ENCODE data around the gene BMP6. TPM values are rescaled to one million over a fixed set of nuclear protein-coding genes. Genes with fewer than 3 reads are reported as not detected.

The BMP6 gene
- total and polyA plus RNA-seq, 2 experiments from 2014 or later, result 0.84 to 2.8 TPM

- TF ChIP-seq ZNF462 (CRISPR knock-in tag; IDR thresholded peaks at IDR 0.05) (no peak), CREB1 (CRISPR knock-in tag; IDR thresholded peaks at IDR 0.05; ENCODE audit: low read depth) (no peak), CTCF (conservative IDR thresholded peaks at IDR 0.05; ENCODE audit: low read depth in 2 of 2) (no peak)
- TF ChIP-seq, protein P1, sequence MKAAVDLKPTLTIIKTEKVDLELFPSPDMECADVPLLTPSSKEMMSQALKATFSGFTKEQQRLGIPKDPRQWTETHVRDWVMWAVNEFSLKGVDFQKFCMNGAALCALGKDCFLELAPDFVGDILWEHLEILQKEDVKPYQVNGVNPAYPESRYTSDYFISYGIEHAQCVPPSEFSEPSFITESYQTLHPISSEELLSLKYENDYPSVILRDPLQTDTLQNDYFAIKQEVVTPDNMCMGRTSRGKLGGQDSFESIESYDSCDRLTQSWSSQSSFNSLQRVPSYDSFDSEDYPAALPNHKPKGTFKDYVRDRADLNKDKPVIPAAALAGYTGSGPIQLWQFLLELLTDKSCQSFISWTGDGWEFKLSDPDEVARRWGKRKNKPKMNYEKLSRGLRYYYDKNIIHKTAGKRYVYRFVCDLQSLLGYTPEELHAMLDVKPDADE (IDR thresholded peaks at IDR 0.05), result no peak
Measured at GRCh38 chr6:7777074-7777473, 51.2 kb downstream of the BMP6 start (continued).

DNA sequence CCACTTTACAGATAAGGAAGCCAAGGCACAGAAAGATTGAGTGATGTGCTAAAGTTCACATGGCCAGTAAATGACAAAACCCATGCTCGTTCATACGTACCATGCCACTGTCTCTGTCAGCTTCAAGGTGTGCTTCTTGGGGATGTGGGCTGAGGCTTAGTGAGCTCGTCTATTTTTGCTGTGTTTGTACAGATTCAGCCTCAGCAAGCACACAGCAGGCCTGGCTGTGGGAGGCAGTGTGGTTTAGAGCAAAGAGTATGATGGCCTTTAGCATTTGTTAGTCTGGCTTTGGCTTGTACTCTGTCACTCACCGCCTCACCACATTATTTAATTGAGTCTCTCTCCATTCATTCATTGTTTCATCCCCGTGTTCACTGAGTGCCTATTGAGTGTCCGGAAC, 55.3 kb downstream of the BMP6 start:
- Histone ChIP-seq H3K4me1 (ENCODE audit: insufficient read depth) (no peaks in the 10 kb centered on the region), H3K4me2 (no peak overlapping the region), H3K79me2 (replicated peaks; ENCODE audit: insufficient read depth) (no peaks in the 10 kb centered on the region), H3K27ac (ENCODE audit: low read depth) (no peak overlapping the region), H3K36me3 (ENCODE audit: insufficient read depth) (no peaks in the 10 kb centered on the region), H3F3A (replicated peaks; ENCODE audit: low read depth) (no peaks in the 10 kb centered on the region), H3K4me3 (no peak overlapping the region), H3K9me2 (ENCODE audit: insufficient read depth) (no peaks in the 10 kb centered on the region), H4K20me1 (replicated peaks; ENCODE audit: insufficient read depth) (no peaks in the 10 kb centered on the region), H2AFZ (no peak overlapping the region), H3K27me3 (ENCODE audit: insufficient read depth) (no peaks in the 10 kb centered on the region)
- no peak for ATAC-seq
- H3K4me1 Mint-ChIP-seq, result no peaks in the 10 kb centered on the region
- H3K4me3 Mint-ChIP-seq, result no peak overlapping the region
- no peak overlapping the region for H3K27ac Mint-ChIP-seq
- H3K9me3 Mint-ChIP-seq, result no peaks in the 10 kb centered on the region
- H3K36me3 Mint-ChIP-seq (ENCODE audit: low read depth), result no peaks in the 10 kb centered on the region
- peaks cover 2% of the 10 kb centered on the region for H3K27me3 Mint-ChIP-seq (ENCODE audit: insufficient read depth, low read depth, poor library complexity)
- DNase-seq (ENCODE audit: low spot score), result no peak
- TF ChIP-seq, protein P2, sequence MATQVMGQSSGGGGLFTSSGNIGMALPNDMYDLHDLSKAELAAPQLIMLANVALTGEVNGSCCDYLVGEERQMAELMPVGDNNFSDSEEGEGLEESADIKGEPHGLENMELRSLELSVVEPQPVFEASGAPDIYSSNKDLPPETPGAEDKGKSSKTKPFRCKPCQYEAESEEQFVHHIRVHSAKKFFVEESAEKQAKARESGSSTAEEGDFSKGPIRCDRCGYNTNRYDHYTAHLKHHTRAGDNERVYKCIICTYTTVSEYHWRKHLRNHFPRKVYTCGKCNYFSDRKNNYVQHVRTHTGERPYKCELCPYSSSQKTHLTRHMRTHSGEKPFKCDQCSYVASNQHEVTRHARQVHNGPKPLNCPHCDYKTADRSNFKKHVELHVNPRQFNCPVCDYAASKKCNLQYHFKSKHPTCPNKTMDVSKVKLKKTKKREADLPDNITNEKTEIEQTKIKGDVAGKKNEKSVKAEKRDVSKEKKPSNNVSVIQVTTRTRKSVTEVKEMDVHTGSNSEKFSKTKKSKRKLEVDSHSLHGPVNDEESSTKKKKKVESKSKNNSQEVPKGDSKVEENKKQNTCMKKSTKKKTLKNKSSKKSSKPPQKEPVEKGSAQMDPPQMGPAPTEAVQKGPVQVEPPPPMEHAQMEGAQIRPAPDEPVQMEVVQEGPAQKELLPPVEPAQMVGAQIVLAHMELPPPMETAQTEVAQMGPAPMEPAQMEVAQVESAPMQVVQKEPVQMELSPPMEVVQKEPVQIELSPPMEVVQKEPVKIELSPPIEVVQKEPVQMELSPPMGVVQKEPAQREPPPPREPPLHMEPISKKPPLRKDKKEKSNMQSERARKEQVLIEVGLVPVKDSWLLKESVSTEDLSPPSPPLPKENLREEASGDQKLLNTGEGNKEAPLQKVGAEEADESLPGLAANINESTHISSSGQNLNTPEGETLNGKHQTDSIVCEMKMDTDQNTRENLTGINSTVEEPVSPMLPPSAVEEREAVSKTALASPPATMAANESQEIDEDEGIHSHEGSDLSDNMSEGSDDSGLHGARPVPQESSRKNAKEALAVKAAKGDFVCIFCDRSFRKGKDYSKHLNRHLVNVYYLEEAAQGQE (IDR thresholded peaks at IDR 0.05; ENCODE audit: unreplicated experiment), result no peak
- TF ChIP-seq CTCF (conservative IDR thresholded peaks at IDR 0.05; ENCODE audit: low read depth in 2 of 2) (no peak), EZH2phosphoT487 (IDR thresholded peaks at IDR 0.05; ENCODE audit: unreplicated experiment) (no peak), POLR2AphosphoS5 (IDR thresholded peaks at IDR 0.05; ENCODE audit: low read depth) (no peak), STAT1 (IDR thresholded peaks at IDR 0.05; ENCODE audit: unreplicated experiment) (no peak)
- TF ChIP-seq, protein P1 (IDR thresholded peaks at IDR 0.05), result no peak
